ENCODE results near the gene IER3. TPM values are rescaled to one million over a fixed set of nuclear protein-coding genes. Genes with fewer than 3 reads are reported as not detected.

Gene IER3
- total and polyA plus RNA-seq, 2 of the 13 experiments (the other 11 are each of a cell fraction or from before 2014, with no cell fraction given): 51.1 to 131 TPM

DNA sequence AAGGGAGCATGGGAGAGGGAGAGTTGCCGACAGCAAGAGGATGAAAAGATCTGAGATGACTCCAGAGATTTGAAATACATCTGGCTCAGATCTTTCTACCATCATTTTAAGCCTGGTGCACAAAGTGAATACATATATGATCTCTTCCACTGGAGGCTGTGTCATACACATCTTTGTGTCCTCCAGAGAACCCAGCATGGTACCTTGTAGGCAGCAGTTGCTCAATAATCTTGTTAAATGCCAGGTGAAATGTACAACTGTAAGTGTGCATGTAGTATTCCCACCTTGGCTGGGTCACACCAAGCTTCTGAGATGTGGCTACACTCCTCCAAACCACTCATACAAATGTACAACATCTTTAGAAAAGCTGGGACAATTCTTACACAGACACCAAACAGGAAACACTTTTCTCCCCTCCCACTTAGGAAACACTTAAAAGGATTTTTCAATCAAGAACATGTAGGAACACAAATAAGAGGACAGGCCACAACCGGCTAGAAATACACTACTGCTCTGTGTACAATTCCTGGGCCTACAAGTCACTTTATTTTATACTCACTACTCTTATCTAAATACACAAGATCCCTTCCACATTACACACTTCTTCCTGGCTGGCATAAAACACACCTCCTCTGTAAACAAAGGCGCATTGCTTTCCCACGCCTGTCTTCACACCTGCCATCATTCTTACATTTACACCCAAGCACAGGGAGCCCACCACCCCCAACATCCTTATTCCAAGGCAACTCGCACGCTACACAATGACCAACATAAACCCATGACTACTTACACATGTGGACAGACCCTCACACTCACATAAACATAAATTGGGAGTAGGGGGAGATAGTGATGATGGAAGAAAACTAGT lies 3.8 kb upstream of the IER3 start (continued):
- TF ChIP-seq STAT6 (CRISPR knock-in tag; IDR thresholded peaks at IDR 0.05; ENCODE audit: borderline replicate concordance) (no peak), ZFP37 (CRISPR knock-in tag; IDR thresholded peaks at IDR 0.05; ENCODE audit: borderline replicate concordance) (0 out of 2 replicates have a peak, but pooled peaks have one; percentile 45), CEBPG (CRISPR knock-in tag; IDR thresholded peaks at IDR 0.05) (peak; percentile 32; the same call in 1 of the 2 replicates), TBX2 (CRISPR knock-in tag; IDR thresholded peaks at IDR 0.05; ENCODE audit: borderline replicate concordance) (no peak; the same call in 1 of the 2 replicates), JDP2 (CRISPR knock-in tag; IDR thresholded peaks at IDR 0.05; ENCODE audit: borderline replicate concordance) (no peak), IRF1 (CRISPR knock-in tag; IDR thresholded peaks at IDR 0.05; ENCODE audit: low read depth) (0 out of 2 replicates have a peak, but pooled peaks have one; percentile 4), GABPB1 (CRISPR knock-in tag; IDR thresholded peaks at IDR 0.05) (0 out of 2 replicates have a peak, but pooled peaks have one; percentile 6), NR3C1 (CRISPR knock-in tag; IDR thresholded peaks at IDR 0.05) (no peak), ZBTB20 (CRISPR knock-in tag; IDR thresholded peaks at IDR 0.05; ENCODE audit: borderline replicate concordance, low read depth) (no peak), HNRNPH1 (optimal IDR thresholded peaks at IDR 0.05; ENCODE audit: low read depth, low read length) (no peak), MYC (CRISPR knock-in tag; IDR thresholded peaks at IDR 0.05; ENCODE audit: borderline replicate concordance) (no peak), ZNF615 (CRISPR knock-in tag; IDR thresholded peaks at IDR 0.05; ENCODE audit: borderline replicate concordance) (0 out of 2 replicates have a peak, but pooled peaks have one; percentile 17), AKNA (CRISPR knock-in tag; IDR thresholded peaks at IDR 0.05; ENCODE audit: borderline replicate concordance) (no peak), TIGD3 (CRISPR knock-in tag; IDR thresholded peaks at IDR 0.05; ENCODE audit: borderline replicate concordance) (no peak), ZNF232 (CRISPR knock-in tag; IDR thresholded peaks at IDR 0.05; ENCODE audit: borderline replicate concordance) (0 out of 2 replicates have a peak, but pooled peaks have one; percentile 3), ZNF850 (CRISPR knock-in tag; conservative IDR thresholded peaks at IDR 0.05) (no peak)
